B cell (primary cell): ENCODE data around the gene VTI1A. TPM values are rescaled to one million over a fixed set of nuclear protein-coding genes. Genes with fewer than 3 reads are reported as not detected.

ENCODE experiments used
- ATAC-seq: fragments of 200-7000 bp; cut with Tn5 transposase; one replicate; pipeline ENCODE4 v1.10.0; 2021; ENCODE audit warnings: low read depth, mild to moderate bottlenecking, moderate number of reproducible peaks, moderate library complexity
- CTCF ChIA-PET: fragments of 350-600 bp; sonication (Branson Sonifier 250); formaldehyde crosslinking; loops from one replicate; lab custom pipeline; 2021; ENCODE audit warnings: antibody characterized with exemption, inconsistent platforms; lab: Charles Lee
- POLR2A ChIA-PET: fragments of 350-600 bp; sonication (Branson Sonifier 250); formaldehyde crosslinking; loops from one replicate; lab custom pipeline; 2021; ENCODE audit warnings: antibody characterized with exemption; lab: Charles Lee
- DNase-seq: peaks from one replicate; pipeline ENCODE4 v3.0.0; 2013
- H2AFZ ChIP-seq: 2 replicates; pipeline ENCODE4 v1.6.1; 2012; ENCODE audit warnings: mild to moderate bottlenecking, low read depth, low read length; ENCODE audit not compliant: insufficient read depth, poor library complexity, severe bottlenecking
- H3K27ac ChIP-seq, 2 donors: 1 replicate in 1 of 2; 2 replicates in 1 of 2; pipeline ENCODE4 v1.5.1; 2012 to 2013; ENCODE audit warnings: low read length in 2 of 2, mild to moderate bottlenecking in 2 of 2, moderate library complexity in 1 of 2
- H3K27me3 ChIP-seq, 4 experiments: fragments of 200-600 bp in 1 of 4; sonication (generic) in 1 of 4; replicated peaks in 1 of 4; 1 replicate in 2 of 4; 2 replicates in 2 of 4; pipeline versions ENCODE4 v1.6.1 to v1.7.0; 2013 to 2016; ENCODE audit warnings: low read length in 3 of 4, mild to moderate bottlenecking in 2 of 4, mixed read lengths in 1 of 4, moderate library complexity in 1 of 4; ENCODE audit not compliant: insufficient read depth in 4 of 4, control insufficient read depth in 3 of 4; ENCODE audit errors: control extremely low read depth in 1 of 4
- H3K36me3 ChIP-seq, 2 experiments: replicated peaks in 1 of 2; 1 replicate in 1 of 2; 2 replicates in 1 of 2; pipeline versions ENCODE4 v1.6.1 to v1.7.1; 2013; ENCODE audit warnings: low read length in 1 of 2; ENCODE audit not compliant: insufficient read depth in 2 of 2, control insufficient read depth in 1 of 2; ENCODE audit errors: control extremely low read depth in 1 of 2, extremely low read depth in 1 of 2
- H3K4me1 ChIP-seq, 2 donors: fragments of 200-600 bp in 1 of 2; sonication (generic) in 1 of 2; 1 replicate in 1 of 2; 2 replicates in 1 of 2; pipeline versions ENCODE4 v1.5.1 to v1.6.1; 2013 to 2017; ENCODE audit warnings: low read length in 2 of 2; ENCODE audit not compliant: control insufficient read depth in 2 of 2, insufficient read depth in 2 of 2
- H3K4me2 ChIP-seq: replicated peaks from 2 replicates; pipeline ENCODE3; 2012; ENCODE audit warnings: mild to moderate bottlenecking, low read depth, low read length; ENCODE audit not compliant: poor library complexity, severe bottlenecking
- H3K4me3 ChIP-seq, 5 experiments: fragments of 200-600 bp in 1 of 5; sonication (generic) in 1 of 5; 1 replicate in 3 of 5; 2 replicates in 2 of 5; pipeline versions ENCODE4 v1.5.1 to v1.7.0; 2011 to 2016; ENCODE audit warnings: low read length in 4 of 5, mild to moderate bottlenecking in 4 of 5, low read depth in 2 of 5, control low read depth in 1 of 5, moderate library complexity in 1 of 5; ENCODE audit not compliant: insufficient read depth in 1 of 5; ENCODE audit errors: control extremely low read depth in 1 of 5, extremely low read depth in 1 of 5
- H3K79me2 ChIP-seq: fragments of 200-600 bp; sonication (generic); one replicate; pipeline ENCODE4 v1.6.0; 2016; ENCODE audit warnings: low read length; ENCODE audit not compliant: control insufficient read depth, insufficient read depth
- H3K9ac ChIP-seq: fragments of 200-600 bp; sonication (generic); 2 replicates; pipeline ENCODE4 v1.6.1; 2017; ENCODE audit warnings: mild to moderate bottlenecking, low read length, moderate library complexity
- H3K9me3 ChIP-seq, 3 donors: one replicate each; pipeline versions ENCODE4 v1.6.1 to v1.7.1; 2013; ENCODE audit warnings: low read length in 2 of 3; ENCODE audit not compliant: control insufficient read depth in 2 of 3, insufficient read depth in 1 of 3; ENCODE audit errors: control extremely low read depth in 1 of 3
- H4K20me1 ChIP-seq: 2 replicates; pipeline ENCODE4 v1.6.0; 2012; ENCODE audit warnings: mild to moderate bottlenecking, low read length; ENCODE audit not compliant: insufficient read depth, control insufficient read depth, poor library complexity, severe bottlenecking
- H3K27ac Mint-ChIP-seq: one replicate; pipeline ENCODE4 v1.8.0; 2021; ENCODE audit warnings: mixed read lengths
- H3K27me3 Mint-ChIP-seq: one replicate; pipeline ENCODE4 v1.8.0; 2021; ENCODE audit warnings: mixed read lengths
- H3K4me1 Mint-ChIP-seq: one replicate; pipeline ENCODE4 v1.8.0; 2021; ENCODE audit warnings: mixed read lengths
- H3K4me3 Mint-ChIP-seq: one replicate; pipeline ENCODE4 v1.8.0; 2021; ENCODE audit warnings: mixed read lengths
- H3K9me3 Mint-ChIP-seq: one replicate; pipeline ENCODE4 v1.8.0; 2022; ENCODE audit warnings: mixed read lengths; ENCODE audit not compliant: insufficient read depth
- CTCF ChIP-seq: fragments of 200-600 bp; IDR thresholded peaks from one replicate; pipeline ENCODE4 v1.8.0; 2022; ENCODE audit warnings: antibody characterized with exemption, mild to moderate bottlenecking
- EZH2 ChIP-seq: IDR thresholded peaks from 2 replicates; pipeline ENCODE4 v1.6.1; 2012; ENCODE audit warnings: borderline replicate concordance, low read depth, mild to moderate bottlenecking, moderate library complexity, low read length; ENCODE audit not compliant: insufficient read depth, poor library complexity, severe bottlenecking
- WGBS: methylation state at CpG from one replicate; pipeline ENCODE4 v1.1.5; 2013; ENCODE audit warnings: missing lambda C conversion rate; ENCODE audit not compliant: insufficient coverage; 5-methylcytosine and 5-hydroxymethylcytosine counted together
- intact Hi-C: fragments of 100-400 bp; cut with micrococcal nuclease; formaldehyde crosslinking; loops from one replicate; pipeline ENCODE4 v1.10.0; 2022
- polyA plus RNA-seq: library from polyadenylated mRNA; depleted of rRNA; stranded (reverse); fragments of >200 nt; gene quantifications from 2 replicates; pipeline ENCODE4 v1.2.3, GENCODE V29; 2012
- total RNA-seq, 2 donors: library from RNA; stranded (reverse); fragments of 120-200 nt in 1 of 2; gene quantifications; 1 replicate in 1 of 2; 2 replicates in 1 of 2; pipeline versions ENCODE4 v1.2.3 to v1.2.4, GENCODE V29; 2013 to 2022

Gene VTI1A
- total and polyA plus RNA-seq, 2 donors (not counting 1 experiment from before 2014, with no cell fraction given) = 20.0 to 84.1 TPM

DNA sequence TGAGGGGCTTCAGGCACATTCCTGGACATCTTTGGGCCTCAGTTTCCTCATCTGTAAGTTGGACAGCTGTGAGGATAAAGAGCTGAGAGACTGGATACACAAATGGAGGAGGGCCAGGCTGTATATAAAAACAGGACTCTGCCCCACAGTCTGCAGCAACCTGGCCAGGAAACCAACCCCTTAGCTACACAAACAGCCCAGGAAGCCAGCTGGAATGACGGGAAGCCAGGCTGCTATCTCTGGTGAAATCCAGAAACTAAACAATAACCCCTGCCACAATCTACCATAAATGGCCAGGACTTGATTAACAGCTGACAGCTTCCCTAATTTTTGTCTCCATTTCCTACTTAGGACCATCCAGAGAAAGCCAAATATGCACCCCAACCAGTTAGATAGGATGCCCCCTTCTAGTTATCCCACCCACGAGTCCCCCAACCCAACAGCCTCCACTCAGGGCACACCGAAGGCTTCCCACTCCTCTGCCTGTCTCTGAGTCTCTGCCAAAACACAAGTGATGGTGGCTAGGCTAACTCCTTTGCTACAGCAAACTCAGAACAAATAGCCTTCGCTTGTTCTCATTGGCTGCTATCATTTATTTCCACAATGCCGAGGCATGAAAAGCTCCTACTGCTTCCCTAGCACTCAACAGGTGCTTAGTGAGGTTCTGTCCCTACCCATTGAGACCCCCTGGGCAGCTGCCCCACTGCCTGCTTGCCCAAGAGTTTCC lies 393.1 kb downstream of the VTI1A start:
- ChIA-PET POLR2A (no interaction called here), CTCF (no interaction called here)
- H3K27ac ChIP-seq = no peak overlapping the region
- H3K79me2 ChIP-seq = no peaks in the 10 kb centered on the region
- H3K9me3 Mint-ChIP-seq = no peaks in the 10 kb centered on the region
- peaks cover 0 to 34% (median 2%) of the 10 kb centered on the region in 3 donors for H3K9me3 ChIP-seq
- H3K4me1 Mint-ChIP-seq = no peaks in the 10 kb centered on the region
- H3K36me3 ChIP-seq = no peaks in the 10 kb centered on the region
- no peak overlapping the region for H3K9ac ChIP-seq
- H2AFZ ChIP-seq = no peak overlapping the region
- no peak overlapping the region for H3K4me3 Mint-ChIP-seq
- H3K27me3 Mint-ChIP-seq = no peaks in the 10 kb centered on the region
- 97% methylated on average over 4 of the region's 5 CpGs for WGBS
- DNase-seq = no peak
- intact Hi-C loops = no loop called here
- no peaks in the 10 kb centered on the region for H3K4me1 ChIP-seq
- no peak for ATAC-seq
- H3K4me2 ChIP-seq = no peak overlapping the region
- no peak overlapping the region for H3K27ac Mint-ChIP-seq
- TF ChIP-seq CTCF = no peak
- TF ChIP-seq EZH2 = no peak
- H3K4me3 ChIP-seq = no peak overlapping the region
- H3K27me3 ChIP-seq = no peaks in the 10 kb centered on the region
- H4K20me1 ChIP-seq = no peaks in the 10 kb centered on the region

DNA sequence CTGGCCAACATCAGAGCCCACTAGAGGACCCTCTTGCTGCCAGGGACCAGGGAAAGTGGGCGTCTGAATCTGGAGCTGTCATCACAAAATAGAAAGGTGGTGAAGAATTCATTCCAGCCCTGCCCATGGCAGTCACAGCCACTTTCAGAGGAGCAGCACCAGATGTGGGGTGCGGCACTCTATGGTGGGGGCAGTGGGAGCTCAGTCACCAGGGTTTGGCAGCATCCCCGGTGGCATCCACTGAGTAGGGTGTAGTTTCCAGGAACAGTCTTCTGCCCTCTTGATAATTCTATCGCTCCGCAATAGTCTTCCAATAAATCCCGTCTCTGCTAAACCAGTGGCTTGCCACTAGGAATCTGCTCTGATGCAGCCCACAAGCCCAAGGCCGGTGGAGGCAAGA lies 394.5 kb downstream of the VTI1A start:
- H3K4me3 ChIP-seq = no peak overlapping the region
- H3K9ac ChIP-seq = no peak overlapping the region
- no peaks in the 10 kb centered on the region for H3K4me1 ChIP-seq
- H2AFZ ChIP-seq = no peak overlapping the region
- no peak for ATAC-seq
- H3K36me3 ChIP-seq = no peaks in the 10 kb centered on the region
- no peak overlapping the region for H3K4me2 ChIP-seq
- ChIA-PET POLR2A (no interaction called here), CTCF (no interaction called here)
- H3K27me3 Mint-ChIP-seq = no peaks in the 10 kb centered on the region
- H3K27me3 ChIP-seq = no peaks in the 10 kb centered on the region
- no peak overlapping the region for H3K4me3 Mint-ChIP-seq
- no peaks in the 10 kb centered on the region for H3K9me3 Mint-ChIP-seq
- intact Hi-C loops = no loop called here
- no peaks in the 10 kb centered on the region for H4K20me1 ChIP-seq
- 97% methylated on average over 6 of the region's 7 CpGs for WGBS
- H3K79me2 ChIP-seq = no peaks in the 10 kb centered on the region
- H3K27ac Mint-ChIP-seq = no peak overlapping the region
- DNase-seq = no peak
- H3K4me1 Mint-ChIP-seq = no peaks in the 10 kb centered on the region
- TF ChIP-seq EZH2 = no peak
- TF ChIP-seq CTCF = no peak
- peaks cover 0 to 48% (median 2%) of the 10 kb centered on the region in 3 donors for H3K9me3 ChIP-seq
- H3K27ac ChIP-seq = no peak overlapping the region
